Measurements from ENCODE around the gene ZNF423.
"Not testable (repeated sequence)": the region's sequence is repeated elsewhere in the genome, so short reads cannot be mapped to it uniquely, and the experiment has no call there.

Gene ZNF423

GRCh38 chr16:49688036-49688697, 167.7 kb downstream of the ZNF423 start:
- DNase-seq: no peak

- DNase-seq: no peak
Observed at GRCh38 chr16:49687476-49688002, 168.4 kb downstream of the ZNF423 start.

GRCh38 chr16:49684696-49685095, 171.2 kb downstream of the ZNF423 start:
- no peak for DNase-seq

GRCh38 chr16:49682577-49683165, 173.2 kb downstream of the ZNF423 start:
- no peak for DNase-seq

- no peak for DNase-seq
Observed at GRCh38 chr16:49681217-49681883, 174.6 kb downstream of the ZNF423 start.

GRCh38 chr16:49679095-49679494, 176.8 kb downstream of the ZNF423 start:
- DNase-seq: no peak

GRCh38 chr16:49677661-49678060, 178.3 kb downstream of the ZNF423 start:
- not testable (repeated sequence) for DNase-seq

GRCh38 chr16:49675413-49675812, 180.5 kb downstream of the ZNF423 start:
- no peak for DNase-seq

GRCh38 chr16:49674990-49675389, 180.9 kb downstream of the ZNF423 start:
- DNase-seq: no peak

- no peak for DNase-seq
Observed at GRCh38 chr16:49674351-49674851, 181.5 kb downstream of the ZNF423 start.

- no peak for DNase-seq
Observed at GRCh38 chr16:49673442-49673841, 182.5 kb downstream of the ZNF423 start.

GRCh38 chr16:49672753-49673152, 183.2 kb downstream of the ZNF423 start:
- no peak for DNase-seq

GRCh38 chr16:49671333-49671732, 184.6 kb downstream of the ZNF423 start:
- no peak for DNase-seq

GRCh38 chr16:49670627-49671026, 185.3 kb downstream of the ZNF423 start:
- no peak for DNase-seq

- DNase-seq: no peak
Observed at GRCh38 chr16:49665482-49666230, 190.3 kb downstream of the ZNF423 start.

GRCh38 chr16:49664221-49665215, 191.4 kb downstream of the ZNF423 start:
- DNase-seq: no peak

GRCh38 chr16:49663081-49664065, 192.5 kb downstream of the ZNF423 start:
- no peak for DNase-seq

- no peak for DNase-seq
Observed at GRCh38 chr16:49662569-49662968, 193.3 kb downstream of the ZNF423 start.

- no peak for DNase-seq
Observed at GRCh38 chr16:49661465-49662187, 194.3 kb downstream of the ZNF423 start.

GRCh38 chr16:49660626-49661025, 195.3 kb downstream of the ZNF423 start:
- DNase-seq: no peak

Data from SW 1271 (cell line).